HG03571 (cell line): ENCODE data around the gene KLHL25.

Experiments
- ATAC-seq: cut with Tn5 transposase; IDR thresholded peaks from one replicate; pipeline ENCODE4 v1.9.1; 2021; ENCODE audit not compliant: unreplicated experiment

The KLHL25 gene

GRCh38 chr15:85749261-85750151, 45.2 kb downstream of the KLHL25 start:
- no peak for ATAC-seq

GRCh38 chr15:85748729-85749128, 46.0 kb downstream of the KLHL25 start:
- no peak for ATAC-seq

GRCh38 chr15:85748176-85748575, 46.5 kb downstream of the KLHL25 start:
- ATAC-seq: no peak

- ATAC-seq: no peak
These were observed 48.1 kb downstream of the KLHL25 start for GRCh38 chr15:85746641-85747040.

- ATAC-seq: no peak
These were observed 49.1 kb downstream of the KLHL25 start for GRCh38 chr15:85745525-85746150.

GRCh38 chr15:85745023-85745422, 49.7 kb downstream of the KLHL25 start:
- ATAC-seq: no peak

- no peak for ATAC-seq
These were observed 50.1 kb downstream of the KLHL25 start for GRCh38 chr15:85744579-85744978.

- ATAC-seq: no peak
These were observed 51.2 kb downstream of the KLHL25 start for GRCh38 chr15:85743392-85744055.

- no peak for ATAC-seq
These were observed 52.4 kb downstream of the KLHL25 start for GRCh38 chr15:85742186-85742821.

GRCh38 chr15:85741662-85742061, 53.1 kb downstream of the KLHL25 start:
- ATAC-seq: no peak

- ATAC-seq: no peak
These were observed 53.7 kb downstream of the KLHL25 start for GRCh38 chr15:85741021-85741421.

- no peak for ATAC-seq
These were observed 57.7 kb downstream of the KLHL25 start for GRCh38 chr15:85737061-85737460.

- ATAC-seq: no peak
These were observed 61.3 kb downstream of the KLHL25 start for GRCh38 chr15:85733416-85733815.

GRCh38 chr15:85730001-85730820, 64.5 kb downstream of the KLHL25 start:
- no peak for ATAC-seq

GRCh38 chr15:85727068-85727467, 67.7 kb downstream of the KLHL25 start:
- no peak for ATAC-seq

- ATAC-seq: no peak
These were observed 68.3 kb downstream of the KLHL25 start for GRCh38 chr15:85726454-85726853.

- no peak for ATAC-seq
These were observed 69.2 kb downstream of the KLHL25 start for GRCh38 chr15:85725564-85725963.

GRCh38 chr15:85725019-85725418, 69.7 kb downstream of the KLHL25 start:
- ATAC-seq: no peak

GRCh38 chr15:85723960-85724945, 70.5 kb downstream of the KLHL25 start:
- no peak for ATAC-seq
